ENCODE measurements around the gene ATAD5.

ATAD5 gene

DNA sequence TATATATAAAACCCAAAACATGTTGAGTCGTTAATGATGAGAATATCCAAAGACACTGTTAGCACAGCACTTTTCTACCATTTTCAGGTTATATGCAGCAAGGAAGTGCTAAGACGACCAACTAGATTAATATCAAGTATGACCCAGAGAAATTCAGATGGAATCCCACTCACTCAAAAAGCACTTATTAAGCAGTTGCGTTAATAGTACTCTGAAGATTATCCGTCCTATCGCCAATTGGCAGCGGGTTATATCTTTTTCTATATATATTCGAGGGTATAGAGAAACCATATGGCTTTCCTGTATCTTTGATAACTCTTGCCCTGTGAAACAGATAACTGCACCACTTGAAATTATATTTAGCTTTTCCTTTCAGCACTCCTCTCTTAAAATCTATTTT is 8.3 kb upstream of the ATAD5 start:
- peaks cover 22% of the 10 kb centered on the region for H3K4me1 ChIP-seq (ENCODE audit: control insufficient read depth, insufficient read depth, low read length)
- peak overlapping the region; percentile 95 for H3K27ac ChIP-seq (ENCODE audit: extremely low read depth, low read depth, low read length)
- H3K9me3 ChIP-seq (ENCODE audit: control insufficient read depth, insufficient read depth, low read depth, low read length), result no peaks in the 10 kb centered on the region
- H3K4me3 ChIP-seq (ENCODE audit: low read depth, low read length), result peak overlapping the region; percentile 93
- CTCF ChIA-PET, result interaction anchor here (0.6 to 3.0 kb wide), 4 partner anchors 13 to 719 kb away, joined by 3 to 19 read pairs (median 3); no protein-coding TSS in a partner anchor
- H3K36me3 ChIP-seq (ENCODE audit: control insufficient read depth in 2 of 2, insufficient read depth in 1 of 2, low read length in 2 of 2), result peaks cover 0 to 6% of the 10 kb centered on the region in 2 experiments; a peak in 2 of 3 replicates
- POLR2A ChIA-PET, result interaction anchor here (0.6 to 2.1 kb wide), 5 partner anchors 13 to 532 kb away, joined by 3 to 9 read pairs (median 3); partner anchors contain the start of gene BLMH
- TF ChIP-seq ZFP3 (tag by site-specific recombination; IDR thresholded peaks at IDR 0.05; ENCODE audit: low read depth), result no peak
- no peak for TF ChIP-seq SETDB1 (IDR thresholded peaks at IDR 0.05; ENCODE audit: insufficient read length, low read length)
- no peak for TF ChIP-seq BCL11B (tag by site-specific recombination; IDR thresholded peaks at IDR 0.05; ENCODE audit: low read depth)
- no peak for TF ChIP-seq ZBTB7A (tag by site-specific recombination; IDR thresholded peaks at IDR 0.05; ENCODE audit: low read depth)
- no peak for TF ChIP-seq KLF9 (tag by site-specific recombination; IDR thresholded peaks at IDR 0.05; ENCODE audit: low read depth)
- no peak for TF ChIP-seq HOXA7 (CRISPR knock-in tag; IDR thresholded peaks at IDR 0.05; ENCODE audit: borderline replicate concordance)
- no peak for TF ChIP-seq ZNF335 (tag by site-specific recombination; conservative IDR thresholded peaks at IDR 0.05)
- TF ChIP-seq ZNF292 (tag by site-specific recombination; IDR thresholded peaks at IDR 0.05; ENCODE audit: borderline replicate concordance, low read depth), result no peak
- no peak for TF ChIP-seq ZNF521 (tag by site-specific recombination; IDR thresholded peaks at IDR 0.05)
- no peak for TF ChIP-seq ZNF610 (tag by site-specific recombination; IDR thresholded peaks at IDR 0.05; ENCODE audit: borderline replicate concordance)
- no peak for TF ChIP-seq ZNF621 (tag by site-specific recombination; IDR thresholded peaks at IDR 0.05)
- TF ChIP-seq TRIM28 (IDR thresholded peaks at IDR 0.05; ENCODE audit: borderline replicate concordance, low read length), result no peak
- no peak for TF ChIP-seq ZNF501 (tag by site-specific recombination; IDR thresholded peaks at IDR 0.05)

DNA sequence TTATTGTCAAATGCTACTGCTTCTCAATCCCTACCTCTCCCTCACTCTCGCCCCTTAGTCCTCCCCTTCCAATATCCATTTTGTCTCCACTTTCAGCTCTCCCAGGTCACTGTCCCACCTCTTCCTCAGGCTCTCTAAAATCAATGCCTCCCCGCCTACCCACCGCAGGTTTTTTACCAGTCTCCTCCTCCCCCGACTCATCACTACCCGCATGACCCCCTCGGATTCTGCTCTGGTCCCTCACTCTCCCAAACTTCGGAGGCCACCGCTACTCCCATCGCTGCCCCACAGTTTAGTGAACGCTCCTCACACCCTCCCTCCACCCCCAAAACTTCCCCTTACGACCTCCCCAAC is 7.8 kb upstream of the ATAD5 start:
- POLR2A ChIA-PET, result interaction anchor here (0.5 to 2.1 kb wide), 10 partner anchors 13 to 533 kb away, joined by 3 to 9 read pairs (median 4); partner anchors contain the start of gene BLMH
- CTCF ChIA-PET, result interaction anchor here (0.6 to 3.0 kb wide), 9 partner anchors 13 to 720 kb away, joined by 3 to 19 read pairs (median 3); no protein-coding TSS in a partner anchor
- Histone ChIP-seq H3K4me1 (ENCODE audit: control insufficient read depth, insufficient read depth, low read length) (peaks cover 22% of the 10 kb centered on the region), H3K27ac (ENCODE audit: extremely low read depth, low read depth, low read length) (peak overlapping the region; percentile 95), H3K4me3 (ENCODE audit: low read depth, low read length) (peak overlapping the region; percentile 93), H3K9me3 (ENCODE audit: control insufficient read depth, insufficient read depth, low read depth, low read length) (no peaks in the 10 kb centered on the region), H3K36me3 (ENCODE audit: control insufficient read depth in 2 of 2, insufficient read depth in 1 of 2, low read length in 2 of 2) (peaks cover 0 to 4% of the 10 kb centered on the region in 2 experiments; a peak in 2 of 3 replicates)
- TF ChIP-seq OSR2 (tag by site-specific recombination; IDR thresholded peaks at IDR 0.05), result 0 out of 2 replicates have a peak, but pooled peaks have one; percentile 30
- TF ChIP-seq, protein P1, sequence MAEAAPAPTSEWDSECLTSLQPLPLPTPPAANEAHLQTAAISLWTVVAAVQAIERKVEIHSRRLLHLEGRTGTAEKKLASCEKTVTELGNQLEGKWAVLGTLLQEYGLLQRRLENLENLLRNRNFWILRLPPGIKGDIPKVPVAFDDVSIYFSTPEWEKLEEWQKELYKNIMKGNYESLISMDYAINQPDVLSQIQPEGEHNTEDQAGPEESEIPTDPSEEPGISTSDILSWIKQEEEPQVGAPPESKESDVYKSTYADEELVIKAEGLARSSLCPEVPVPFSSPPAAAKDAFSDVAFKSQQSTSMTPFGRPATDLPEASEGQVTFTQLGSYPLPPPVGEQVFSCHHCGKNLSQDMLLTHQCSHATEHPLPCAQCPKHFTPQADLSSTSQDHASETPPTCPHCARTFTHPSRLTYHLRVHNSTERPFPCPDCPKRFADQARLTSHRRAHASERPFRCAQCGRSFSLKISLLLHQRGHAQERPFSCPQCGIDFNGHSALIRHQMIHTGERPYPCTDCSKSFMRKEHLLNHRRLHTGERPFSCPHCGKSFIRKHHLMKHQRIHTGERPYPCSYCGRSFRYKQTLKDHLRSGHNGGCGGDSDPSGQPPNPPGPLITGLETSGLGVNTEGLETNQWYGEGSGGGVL (tag by site-specific recombination; IDR thresholded peaks at IDR 0.05), result peak; percentile 93
- TF ChIP-seq SP3 (tag by site-specific recombination; IDR thresholded peaks at IDR 0.05), result peak; percentile 88
- TF ChIP-seq, protein P2, sequence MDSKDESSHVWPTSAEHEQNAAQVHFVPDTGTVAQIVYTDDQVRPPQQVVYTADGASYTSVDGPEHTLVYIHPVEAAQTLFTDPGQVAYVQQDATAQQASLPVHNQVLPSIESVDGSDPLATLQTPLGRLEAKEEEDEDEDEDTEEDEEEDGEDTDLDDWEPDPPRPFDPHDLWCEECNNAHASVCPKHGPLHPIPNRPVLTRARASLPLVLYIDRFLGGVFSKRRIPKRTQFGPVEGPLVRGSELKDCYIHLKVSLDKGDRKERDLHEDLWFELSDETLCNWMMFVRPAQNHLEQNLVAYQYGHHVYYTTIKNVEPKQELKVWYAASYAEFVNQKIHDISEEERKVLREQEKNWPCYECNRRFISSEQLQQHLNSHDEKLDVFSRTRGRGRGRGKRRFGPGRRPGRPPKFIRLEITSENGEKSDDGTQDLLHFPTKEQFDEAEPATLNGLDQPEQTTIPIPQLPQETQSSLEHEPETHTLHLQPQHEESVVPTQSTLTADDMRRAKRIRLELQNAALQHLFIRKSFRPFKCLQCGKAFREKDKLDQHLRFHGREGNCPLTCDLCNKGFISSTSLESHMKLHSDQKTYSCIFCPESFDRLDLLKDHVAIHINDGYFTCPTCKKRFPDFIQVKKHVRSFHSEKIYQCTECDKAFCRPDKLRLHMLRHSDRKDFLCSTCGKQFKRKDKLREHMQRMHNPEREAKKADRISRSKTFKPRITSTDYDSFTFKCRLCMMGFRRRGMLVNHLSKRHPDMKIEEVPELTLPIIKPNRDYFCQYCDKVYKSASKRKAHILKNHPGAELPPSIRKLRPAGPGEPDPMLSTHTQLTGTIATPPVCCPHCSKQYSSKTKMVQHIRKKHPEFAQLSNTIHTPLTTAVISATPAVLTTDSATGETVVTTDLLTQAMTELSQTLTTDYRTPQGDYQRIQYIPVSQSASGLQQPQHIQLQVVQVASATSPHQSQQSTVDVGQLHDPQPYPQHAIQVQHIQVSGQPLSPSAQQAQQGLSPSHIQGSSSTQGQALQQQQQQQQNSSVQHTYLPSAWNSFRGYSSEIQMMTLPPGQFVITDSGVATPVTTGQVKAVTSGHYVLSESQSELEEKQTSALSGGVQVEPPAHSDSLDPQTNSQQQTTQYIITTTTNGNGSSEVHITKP (tag by site-specific recombination; IDR thresholded peaks at IDR 0.05), result peak; percentile 71
- TF ChIP-seq ZNF843 (tag by site-specific recombination; IDR thresholded peaks at IDR 0.05), result 0 out of 2 replicates have a peak, but pooled peaks have one; percentile 19
- peak; percentile 83 for TF ChIP-seq ZNF366 (tag by site-specific recombination; conservative IDR thresholded peaks at IDR 0.05)
- TF ChIP-seq ZFHX2 (tag by site-specific recombination; conservative IDR thresholded peaks at IDR 0.05), result peak; percentile 81
- TF ChIP-seq ZNF600 (tag by site-specific recombination; IDR thresholded peaks at IDR 0.05), result peak; percentile 79
- no peak for TF ChIP-seq KLF9 (tag by site-specific recombination; IDR thresholded peaks at IDR 0.05; ENCODE audit: low read depth)
- TF ChIP-seq, protein P3, sequence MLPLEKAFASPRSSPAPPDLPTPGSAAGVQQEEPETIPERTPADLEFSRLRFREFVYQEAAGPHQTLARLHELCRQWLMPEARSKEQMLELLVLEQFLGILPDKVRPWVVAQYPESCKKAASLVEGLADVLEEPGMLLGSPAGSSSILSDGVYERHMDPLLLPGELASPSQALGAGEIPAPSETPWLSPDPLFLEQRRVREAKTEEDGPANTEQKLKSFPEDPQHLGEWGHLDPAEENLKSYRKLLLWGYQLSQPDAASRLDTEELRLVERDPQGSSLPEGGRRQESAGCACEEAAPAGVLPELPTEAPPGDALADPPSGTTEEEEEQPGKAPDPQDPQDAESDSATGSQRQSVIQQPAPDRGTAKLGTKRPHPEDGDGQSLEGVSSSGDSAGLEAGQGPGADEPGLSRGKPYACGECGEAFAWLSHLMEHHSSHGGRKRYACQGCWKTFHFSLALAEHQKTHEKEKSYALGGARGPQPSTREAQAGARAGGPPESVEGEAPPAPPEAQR (tag by site-specific recombination; IDR thresholded peaks at IDR 0.05), result no peak
- no peak for TF ChIP-seq MEIS1 (CRISPR knock-in tag; IDR thresholded peaks at IDR 0.05; ENCODE audit: borderline replicate concordance)
- TF ChIP-seq, protein P4, sequence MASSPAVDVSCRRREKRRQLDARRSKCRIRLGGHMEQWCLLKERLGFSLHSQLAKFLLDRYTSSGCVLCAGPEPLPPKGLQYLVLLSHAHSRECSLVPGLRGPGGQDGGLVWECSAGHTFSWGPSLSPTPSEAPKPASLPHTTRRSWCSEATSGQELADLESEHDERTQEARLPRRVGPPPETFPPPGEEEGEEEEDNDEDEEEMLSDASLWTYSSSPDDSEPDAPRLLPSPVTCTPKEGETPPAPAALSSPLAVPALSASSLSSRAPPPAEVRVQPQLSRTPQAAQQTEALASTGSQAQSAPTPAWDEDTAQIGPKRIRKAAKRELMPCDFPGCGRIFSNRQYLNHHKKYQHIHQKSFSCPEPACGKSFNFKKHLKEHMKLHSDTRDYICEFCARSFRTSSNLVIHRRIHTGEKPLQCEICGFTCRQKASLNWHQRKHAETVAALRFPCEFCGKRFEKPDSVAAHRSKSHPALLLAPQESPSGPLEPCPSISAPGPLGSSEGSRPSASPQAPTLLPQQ (tag by site-specific recombination; IDR thresholded peaks at IDR 0.05), result no peak
- TF ChIP-seq, protein P5, sequence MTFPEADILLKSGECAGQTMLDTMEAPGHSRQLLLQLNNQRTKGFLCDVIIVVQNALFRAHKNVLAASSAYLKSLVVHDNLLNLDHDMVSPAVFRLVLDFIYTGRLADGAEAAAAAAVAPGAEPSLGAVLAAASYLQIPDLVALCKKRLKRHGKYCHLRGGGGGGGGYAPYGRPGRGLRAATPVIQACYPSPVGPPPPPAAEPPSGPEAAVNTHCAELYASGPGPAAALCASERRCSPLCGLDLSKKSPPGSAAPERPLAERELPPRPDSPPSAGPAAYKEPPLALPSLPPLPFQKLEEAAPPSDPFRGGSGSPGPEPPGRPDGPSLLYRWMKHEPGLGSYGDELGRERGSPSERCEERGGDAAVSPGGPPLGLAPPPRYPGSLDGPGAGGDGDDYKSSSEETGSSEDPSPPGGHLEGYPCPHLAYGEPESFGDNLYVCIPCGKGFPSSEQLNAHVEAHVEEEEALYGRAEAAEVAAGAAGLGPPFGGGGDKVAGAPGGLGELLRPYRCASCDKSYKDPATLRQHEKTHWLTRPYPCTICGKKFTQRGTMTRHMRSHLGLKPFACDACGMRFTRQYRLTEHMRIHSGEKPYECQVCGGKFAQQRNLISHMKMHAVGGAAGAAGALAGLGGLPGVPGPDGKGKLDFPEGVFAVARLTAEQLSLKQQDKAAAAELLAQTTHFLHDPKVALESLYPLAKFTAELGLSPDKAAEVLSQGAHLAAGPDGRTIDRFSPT (tag by site-specific recombination; IDR thresholded peaks at IDR 0.05), result 0 out of 2 replicates have a peak, but pooled peaks have one; percentile 45
